ENCODE results near the gene RAB5B. TPM values are rescaled to one million over a fixed set of nuclear protein-coding genes. Genes with fewer than 3 reads are reported as not detected.
A peak's percentile ranks its signal among the peaks of the same experiment; 100 is the strongest.

The RAB5B gene
- polyA plus RNA-seq, 2 of the 4 experiments (the other 2 are of a cell fraction), result 37.2 to 90.4 TPM

GRCh38 chr12:56020423-56021184 is 46.7 kb downstream of the RAB5B start, which contains the start of gene IKZF4 (continued):
- TF ChIP-seq HMGXB4 (CRISPR knock-in tag; IDR thresholded peaks at IDR 0.05; ENCODE audit: borderline replicate concordance), result no peak
- no peak for TF ChIP-seq FOXS1 (CRISPR knock-in tag; IDR thresholded peaks at IDR 0.05)
- TF ChIP-seq POLR2A (IDR thresholded peaks at IDR 0.05; ENCODE audit: low read length), result no peak
- TF ChIP-seq, protein P1, sequence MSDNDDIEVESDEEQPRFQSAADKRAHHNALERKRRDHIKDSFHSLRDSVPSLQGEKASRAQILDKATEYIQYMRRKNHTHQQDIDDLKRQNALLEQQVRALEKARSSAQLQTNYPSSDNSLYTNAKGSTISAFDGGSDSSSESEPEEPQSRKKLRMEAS (IDR thresholded peaks at IDR 0.05), result no peak
- no peak for TF ChIP-seq FOSL2 (IDR thresholded peaks at IDR 0.05)
- no peak for TF ChIP-seq FOSL2 (CRISPR knock-in tag; IDR thresholded peaks at IDR 0.05)
- TF ChIP-seq JUN (IDR thresholded peaks at IDR 0.05), result no peak
- TF ChIP-seq ZC3H11A (IDR thresholded peaks at IDR 0.05), result no peak
- TF ChIP-seq HEYL (CRISPR knock-in tag; IDR thresholded peaks at IDR 0.05), result no peak
- no peak for TF ChIP-seq CBX8 (IDR thresholded peaks at IDR 0.05)
- TF ChIP-seq TFCP2L1 (CRISPR knock-in tag; IDR thresholded peaks at IDR 0.05), result no peak
- TF ChIP-seq NR3C1 (IDR thresholded peaks at IDR 0.05), result no peak

DNA sequence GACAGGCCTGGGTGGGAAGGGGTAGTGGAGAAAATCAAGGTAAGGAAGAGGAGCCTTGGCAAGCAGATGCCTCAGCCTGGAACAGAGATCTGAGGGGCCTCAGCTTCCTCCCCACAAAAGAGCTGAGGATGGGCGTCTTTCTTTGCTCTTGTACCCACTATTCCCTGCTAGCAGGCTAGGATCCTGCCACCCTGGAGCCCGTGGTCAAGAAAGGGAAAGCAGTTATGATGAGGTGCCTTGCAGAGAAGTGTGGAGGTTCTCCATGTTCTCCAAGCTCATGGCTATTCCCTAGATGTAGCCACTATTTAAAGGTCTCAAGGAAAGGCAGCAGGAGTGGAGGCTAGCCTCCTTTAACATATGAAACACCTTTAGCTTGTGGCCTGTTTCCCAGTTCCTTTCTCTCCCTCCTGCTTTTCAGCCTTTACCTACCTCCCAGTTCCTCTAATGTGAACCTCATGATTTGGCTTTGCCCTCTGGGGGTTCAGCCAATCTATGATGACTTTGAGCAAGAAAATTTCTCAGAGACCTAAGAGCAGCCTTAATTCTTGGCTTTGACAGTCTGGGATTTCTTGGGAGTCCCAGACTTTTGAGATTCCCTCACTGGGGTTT is 48.1 kb downstream of the RAB5B start:
- Histone ChIP-seq H3K4me3 (no peak overlapping the region), H3K4me2 (no peak overlapping the region), H3K27ac (no peak overlapping the region), H3K4me1 (no peaks in the 10 kb centered on the region), H3K9me3 (no peaks in the 10 kb centered on the region)
- DNase-seq (ENCODE audit: low read depth in 1 of 2, low spot score in 1 of 2) (no peak), FAIRE-seq (no peak), ATAC-seq (peak in 1 of 2 experiments; percentile 37; a peak in 2 of 6 replicates)
- ChIA-PET CTCF (interaction anchor here (1.2 to 4.8 kb wide), 5 partner anchors 8 to 283 kb away, joined by 3 to 31 read pairs (median 13); partner anchors contain the start of gene SUOX), POLR2A (no interaction called here)
- TF ChIP-seq RAD21 (conservative IDR thresholded peaks at IDR 0.05 in 1 of 2, IDR thresholded peaks at IDR 0.05 in 1 of 2) (no peak), NR3C1 (IDR thresholded peaks at IDR 0.05) (no peak), ZNF302 (CRISPR knock-in tag; IDR thresholded peaks at IDR 0.05) (no peak), BCL3 (IDR thresholded peaks at IDR 0.05) (no peak), HEYL (CRISPR knock-in tag; IDR thresholded peaks at IDR 0.05) (no peak), NPAS2 (CRISPR knock-in tag; IDR thresholded peaks at IDR 0.05; ENCODE audit: borderline replicate concordance) (no peak), TFCP2L1 (CRISPR knock-in tag; IDR thresholded peaks at IDR 0.05) (no peak), SMC3 (IDR thresholded peaks at IDR 0.05) (no peak)
- TF ChIP-seq, protein P2, sequence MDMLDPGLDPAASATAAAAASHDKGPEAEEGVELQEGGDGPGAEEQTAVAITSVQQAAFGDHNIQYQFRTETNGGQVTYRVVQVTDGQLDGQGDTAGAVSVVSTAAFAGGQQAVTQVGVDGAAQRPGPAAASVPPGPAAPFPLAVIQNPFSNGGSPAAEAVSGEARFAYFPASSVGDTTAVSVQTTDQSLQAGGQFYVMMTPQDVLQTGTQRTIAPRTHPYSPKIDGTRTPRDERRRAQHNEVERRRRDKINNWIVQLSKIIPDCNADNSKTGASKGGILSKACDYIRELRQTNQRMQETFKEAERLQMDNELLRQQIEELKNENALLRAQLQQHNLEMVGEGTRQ (IDR thresholded peaks at IDR 0.05), result no peak
- TF ChIP-seq, protein P3, sequence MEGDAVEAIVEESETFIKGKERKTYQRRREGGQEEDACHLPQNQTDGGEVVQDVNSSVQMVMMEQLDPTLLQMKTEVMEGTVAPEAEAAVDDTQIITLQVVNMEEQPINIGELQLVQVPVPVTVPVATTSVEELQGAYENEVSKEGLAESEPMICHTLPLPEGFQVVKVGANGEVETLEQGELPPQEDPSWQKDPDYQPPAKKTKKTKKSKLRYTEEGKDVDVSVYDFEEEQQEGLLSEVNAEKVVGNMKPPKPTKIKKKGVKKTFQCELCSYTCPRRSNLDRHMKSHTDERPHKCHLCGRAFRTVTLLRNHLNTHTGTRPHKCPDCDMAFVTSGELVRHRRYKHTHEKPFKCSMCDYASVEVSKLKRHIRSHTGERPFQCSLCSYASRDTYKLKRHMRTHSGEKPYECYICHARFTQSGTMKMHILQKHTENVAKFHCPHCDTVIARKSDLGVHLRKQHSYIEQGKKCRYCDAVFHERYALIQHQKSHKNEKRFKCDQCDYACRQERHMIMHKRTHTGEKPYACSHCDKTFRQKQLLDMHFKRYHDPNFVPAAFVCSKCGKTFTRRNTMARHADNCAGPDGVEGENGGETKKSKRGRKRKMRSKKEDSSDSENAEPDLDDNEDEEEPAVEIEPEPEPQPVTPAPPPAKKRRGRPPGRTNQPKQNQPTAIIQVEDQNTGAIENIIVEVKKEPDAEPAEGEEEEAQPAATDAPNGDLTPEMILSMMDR (IDR thresholded peaks at IDR 0.05), result no peak
- TF ChIP-seq, protein P4, sequence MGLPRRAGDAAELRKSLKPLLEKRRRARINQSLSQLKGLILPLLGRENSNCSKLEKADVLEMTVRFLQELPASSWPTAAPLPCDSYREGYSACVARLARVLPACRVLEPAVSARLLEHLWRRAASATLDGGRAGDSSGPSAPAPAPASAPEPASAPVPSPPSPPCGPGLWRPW (IDR thresholded peaks at IDR 0.05), result no peak
- WGBS (ENCODE audit: missing lambda C conversion rate), result 28% methylated on average over 2 of the region's 2 CpGs
